ENCODE results near the gene AKAP13.
"Not testable (repeated sequence)": the region's sequence is repeated elsewhere in the genome, so short reads cannot be mapped to it uniquely, and the experiment has no call there.

Gene AKAP13

DNA sequence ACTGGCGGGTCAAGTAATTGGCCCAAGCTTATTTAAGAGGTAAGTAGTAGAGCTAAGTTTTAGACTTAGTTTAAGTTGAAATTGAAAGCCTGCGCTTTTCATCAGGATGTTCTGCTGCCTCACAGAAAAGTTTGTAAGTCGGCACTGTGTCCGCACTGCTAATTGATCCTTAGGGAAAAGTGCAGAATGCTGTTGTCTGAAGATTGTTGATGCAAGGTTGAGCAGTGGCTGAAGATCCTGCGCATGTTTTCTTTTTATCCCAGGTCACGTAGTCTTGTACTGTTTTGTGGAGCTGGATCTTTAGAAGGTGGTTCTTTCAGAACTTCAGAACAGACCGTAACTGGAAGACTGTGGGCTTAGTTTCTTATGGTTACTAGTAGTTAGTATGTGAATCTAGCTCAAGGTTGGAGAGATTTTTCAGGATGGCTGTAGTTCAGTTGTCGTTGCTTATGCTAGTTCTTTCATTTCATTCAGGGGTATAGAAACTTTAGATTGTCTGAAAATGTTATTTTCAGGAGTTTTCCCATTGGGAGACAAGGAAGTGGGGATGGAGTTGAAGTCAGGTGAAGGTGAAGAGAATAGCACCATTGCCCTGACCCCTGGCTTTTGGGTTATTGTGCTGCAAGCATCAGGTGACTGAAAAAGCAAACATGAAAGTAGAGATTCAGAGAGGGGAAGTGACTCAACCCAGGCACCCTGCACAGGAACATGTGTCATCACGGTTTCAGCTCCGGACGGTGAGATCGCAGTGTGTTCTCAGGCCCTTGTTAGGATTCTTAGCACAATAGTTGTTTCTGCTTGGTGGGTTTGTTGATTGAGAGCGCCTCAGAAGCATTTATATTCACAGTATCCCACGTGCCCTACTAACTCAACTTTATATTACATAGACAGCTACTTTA is 32.8 kb downstream of the AKAP13 start:
- no peak for DNase-seq

DNA sequence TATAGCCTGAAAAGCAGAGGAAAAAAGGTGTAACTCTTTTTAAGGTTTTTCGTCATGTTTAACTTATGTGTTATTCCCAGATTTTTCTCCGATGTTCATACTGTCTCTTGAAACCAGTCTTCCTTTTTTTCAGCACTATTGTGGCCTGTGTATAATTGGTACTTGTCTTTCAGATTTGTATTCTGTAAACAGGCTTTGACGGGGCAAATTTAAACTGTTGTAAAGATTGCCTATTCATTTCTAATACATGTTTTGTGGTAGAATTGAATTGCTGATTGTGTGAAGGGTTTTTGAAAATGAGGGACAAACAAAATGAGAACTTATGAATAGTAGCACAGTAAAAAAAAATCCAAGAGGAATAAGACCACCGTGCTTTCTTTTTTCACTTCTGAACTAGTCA is 33.6 kb downstream of the AKAP13 start:
- no peak for DNase-seq

DNA sequence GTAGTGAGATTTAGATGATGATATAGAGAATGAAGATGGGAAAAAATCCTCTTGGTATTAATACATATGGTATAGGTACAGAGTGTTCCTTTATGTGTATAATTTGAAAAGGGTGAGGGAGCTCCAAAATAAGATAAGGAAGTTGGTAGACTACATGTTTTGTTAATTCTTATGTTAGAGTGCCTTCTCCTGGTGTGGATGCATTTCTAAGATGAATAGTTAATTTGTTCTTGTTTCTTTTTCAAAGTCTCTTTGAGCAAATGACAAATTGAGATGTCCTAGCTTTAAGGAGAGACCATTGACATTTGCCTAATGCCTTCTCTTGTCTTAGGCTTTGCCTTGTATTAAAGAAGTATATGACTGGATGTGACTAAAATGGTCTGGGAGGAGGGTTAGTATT is 34.1 kb downstream of the AKAP13 start:
- no peak for DNase-seq

DNA sequence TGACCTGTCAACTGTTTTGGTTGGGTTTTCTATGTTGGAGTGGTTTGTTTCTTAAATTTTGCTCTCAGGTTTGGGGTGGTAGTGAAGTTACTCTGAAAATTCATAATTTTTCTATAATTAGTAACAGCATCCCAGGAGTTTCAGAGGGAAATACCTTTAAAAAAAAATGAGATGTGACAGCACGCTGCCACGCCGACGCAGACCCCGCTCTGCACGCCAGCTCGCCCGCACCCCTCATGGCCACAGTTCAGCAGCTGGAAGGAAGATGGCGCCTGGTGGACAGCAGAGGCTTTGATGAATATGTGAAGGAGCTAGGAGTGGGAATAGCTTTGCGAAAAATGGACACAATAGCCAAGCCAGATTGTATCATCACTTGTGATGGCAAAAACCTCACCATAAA is 34.6 kb downstream of the AKAP13 start:
- DNase-seq, result no peak

DNA sequence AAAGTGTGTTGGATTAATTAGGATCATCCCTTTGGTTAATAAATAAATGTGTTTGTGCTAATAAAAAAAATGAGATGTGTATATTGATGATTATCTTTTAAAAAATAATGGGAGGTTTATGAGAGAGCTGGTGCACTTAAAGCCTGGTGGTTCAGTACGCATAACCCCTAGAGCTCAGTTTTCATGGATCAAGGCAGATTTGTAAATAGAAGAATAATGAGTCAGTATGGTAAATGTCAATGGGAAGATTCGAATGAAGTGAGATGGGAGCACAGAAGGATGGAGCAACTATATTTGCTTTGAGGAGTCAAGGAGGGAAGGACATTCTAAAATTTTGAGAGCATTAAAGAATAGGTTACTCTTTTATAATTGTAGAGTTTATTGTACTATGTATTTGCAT is 35.4 kb downstream of the AKAP13 start:
- no peak for DNase-seq

DNA sequence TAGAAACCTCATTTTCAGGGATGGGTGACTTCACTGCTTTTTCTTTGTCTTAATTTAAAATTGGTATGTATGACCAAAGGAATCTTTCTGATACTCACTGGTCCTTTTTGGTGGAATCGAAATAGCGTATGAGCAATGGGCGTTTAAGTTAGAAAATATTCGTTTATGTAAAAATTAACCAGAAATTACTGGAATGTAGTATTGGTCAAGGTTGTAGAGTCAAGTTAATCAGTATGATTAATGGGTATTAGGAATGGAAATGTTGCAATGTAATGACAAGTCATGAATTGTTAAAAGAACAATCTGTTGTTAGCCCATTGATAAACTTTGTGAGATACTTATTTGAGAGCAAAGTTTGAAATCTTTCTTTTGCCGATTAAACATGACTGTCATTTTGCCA is 36.9 kb downstream of the AKAP13 start:
- DNase-seq, result no peak

DNA sequence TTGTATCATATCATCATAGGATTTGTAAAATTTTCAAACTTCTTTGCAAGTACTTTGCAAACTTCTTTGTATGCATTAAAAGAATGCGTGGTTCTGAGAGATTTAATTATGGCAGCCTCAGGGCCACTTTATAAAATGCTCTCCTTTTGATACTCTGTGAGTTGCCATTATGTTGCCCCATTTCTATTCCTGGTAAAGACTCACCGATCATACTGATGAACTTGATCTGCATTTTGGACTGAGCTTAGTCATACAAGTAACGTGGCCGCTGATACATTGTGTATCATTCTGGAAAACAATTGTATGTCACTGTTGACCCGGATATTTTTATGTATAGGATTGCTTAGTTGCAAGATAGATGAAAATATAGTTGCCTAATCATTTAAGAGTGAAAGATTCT is 38.8 kb downstream of the AKAP13 start:
- DNase-seq, result no peak

DNA sequence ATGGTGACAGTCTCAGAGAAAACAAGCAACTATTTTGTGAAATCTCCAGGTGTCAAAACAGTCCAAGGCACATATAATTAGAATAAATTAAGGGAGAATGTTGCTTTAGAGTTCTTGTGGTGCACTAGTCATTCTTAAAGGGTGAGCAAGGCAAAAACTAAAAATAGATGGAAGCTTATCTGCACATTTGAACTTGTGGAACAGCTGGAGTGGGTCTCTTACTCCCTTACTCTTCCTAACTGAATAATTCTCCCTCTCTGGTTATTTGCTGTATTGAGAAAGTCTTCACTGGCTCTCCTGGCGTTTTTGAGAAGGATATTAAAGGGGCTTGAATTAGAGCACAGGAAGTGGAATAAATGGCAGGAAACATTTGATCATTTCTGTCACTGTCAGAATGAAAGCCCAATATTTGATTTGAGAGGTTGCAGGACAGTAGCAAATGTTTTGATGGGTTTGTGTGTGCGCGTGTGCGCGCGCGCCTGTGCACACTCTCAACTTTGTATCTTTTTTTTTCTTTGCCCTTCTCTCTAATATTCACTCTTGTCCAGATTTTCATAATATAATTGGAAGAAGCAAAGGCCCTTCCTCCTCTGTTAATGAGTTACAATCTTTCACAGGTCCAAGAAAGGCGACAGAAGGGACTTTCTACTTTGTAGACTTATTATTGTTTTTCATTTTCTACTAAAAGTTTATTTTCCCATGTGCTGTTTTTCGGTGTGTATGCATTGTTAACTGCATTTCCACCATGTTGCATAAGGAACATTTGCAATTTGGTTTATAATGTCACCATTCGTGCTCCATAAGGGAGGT is 40.9 kb downstream of the AKAP13 start:
- no peak for DNase-seq

DNA sequence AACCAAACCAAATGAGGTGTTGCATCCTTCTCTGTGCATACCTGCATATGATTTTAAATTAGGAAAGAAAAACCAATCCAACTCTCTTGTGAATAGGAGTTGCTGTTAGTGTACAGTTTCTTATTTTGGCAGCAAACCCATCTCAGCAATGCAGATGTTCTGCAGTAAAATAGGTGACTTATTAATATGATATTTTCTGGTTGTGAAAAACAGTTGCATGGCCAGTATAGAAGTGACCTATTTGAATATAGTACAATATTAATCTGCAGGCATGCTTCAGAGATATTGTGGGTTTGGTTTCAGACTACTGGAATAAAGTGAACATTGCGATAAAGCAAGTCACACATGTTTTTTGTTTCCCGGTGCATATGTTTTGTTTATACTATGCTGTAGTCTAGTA is 42.2 kb downstream of the AKAP13 start:
- no peak for DNase-seq

DNA sequence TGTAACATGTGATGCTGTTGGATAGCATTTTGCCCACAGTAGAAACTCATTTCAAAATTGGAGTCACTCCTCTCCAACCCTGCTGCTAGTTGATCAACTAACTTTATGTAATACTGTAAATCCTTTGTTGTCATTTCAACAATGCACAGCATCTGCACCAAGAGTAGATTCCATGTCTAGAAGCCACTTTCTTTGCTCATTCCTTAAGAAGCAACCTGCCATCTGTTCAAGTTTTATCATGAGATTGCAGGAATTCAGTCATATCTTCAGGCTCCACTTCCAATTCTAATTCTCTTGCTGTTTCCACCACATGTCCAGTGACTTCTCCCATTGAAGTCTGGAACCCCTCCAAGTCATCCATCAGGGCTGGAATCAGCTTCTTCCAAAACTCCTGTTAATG is 42.9 kb downstream of the AKAP13 start:
- DNase-seq, result no peak

DNA sequence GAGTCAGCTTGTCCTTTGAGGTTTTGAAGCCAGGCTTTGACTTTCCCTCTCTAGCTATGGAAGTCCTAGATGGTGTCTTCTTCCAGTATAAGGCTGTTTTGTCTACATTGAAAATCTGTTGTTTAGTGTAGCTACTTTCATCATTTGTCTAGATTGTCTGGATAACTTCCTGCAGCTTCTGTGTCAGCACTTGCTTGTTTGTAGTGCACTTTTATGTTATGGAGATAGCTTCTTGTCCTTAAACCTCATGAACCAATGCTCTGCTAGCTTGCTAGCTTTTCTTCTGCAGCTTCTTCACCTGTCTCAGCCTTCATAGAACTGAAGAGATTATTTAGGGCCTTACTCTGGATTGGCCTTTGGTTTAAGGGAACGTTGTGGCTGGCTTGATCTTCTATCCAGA is 43.8 kb downstream of the AKAP13 start:
- no peak for DNase-seq

DNA sequence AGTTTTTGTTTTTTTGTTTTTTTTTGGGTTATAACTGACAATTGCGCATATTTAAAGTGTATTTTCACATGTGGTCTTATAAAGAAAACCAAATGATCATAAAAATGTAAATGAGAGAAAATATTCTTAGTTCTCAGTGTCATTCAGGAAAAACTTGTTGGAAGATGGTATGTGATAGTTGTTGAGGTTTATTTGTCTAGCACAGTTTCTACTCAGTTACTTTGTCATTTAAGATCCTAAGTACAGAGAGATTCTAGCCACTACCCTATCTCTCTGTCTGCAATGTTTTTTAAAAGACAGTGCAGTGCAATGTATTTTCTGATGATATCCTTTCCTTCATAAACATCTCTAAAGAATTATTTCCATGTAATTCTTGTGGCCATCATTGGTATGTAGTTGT is 46.1 kb downstream of the AKAP13 start:
- DNase-seq, result no peak

DNA sequence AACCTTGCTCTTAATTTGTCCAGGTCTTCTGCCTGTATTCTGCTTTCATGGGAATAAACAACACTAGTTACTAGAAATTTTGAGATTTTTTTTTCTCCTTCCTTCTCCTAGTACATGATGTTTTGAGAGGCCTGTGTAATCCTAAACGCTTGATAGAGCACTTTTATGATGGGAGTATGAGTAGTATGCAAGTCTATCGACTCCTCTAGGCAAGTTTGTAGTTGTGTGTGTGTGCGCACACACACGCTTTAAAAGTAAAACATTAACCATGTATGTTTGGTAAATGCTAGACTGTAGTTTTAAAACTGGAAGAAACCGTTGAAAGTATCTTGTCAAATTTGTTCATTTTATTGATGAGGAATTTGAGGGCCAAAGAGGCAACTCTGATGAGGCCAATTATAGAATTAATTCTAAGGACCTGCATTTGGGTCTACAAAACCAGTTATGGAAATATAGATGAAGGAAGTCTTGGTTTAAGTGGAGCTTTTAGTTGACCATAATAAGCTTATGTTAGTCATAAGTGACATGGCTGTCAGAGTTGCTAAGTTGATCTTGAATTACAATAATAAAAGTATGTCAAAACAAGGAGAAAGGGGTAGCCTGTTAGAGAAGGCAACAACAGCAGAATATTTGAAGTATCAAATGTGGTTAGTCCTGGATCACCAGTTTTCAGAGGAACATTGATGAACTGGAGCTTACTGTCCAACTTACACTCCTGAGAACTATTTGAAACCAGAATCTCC is 47.1 kb downstream of the AKAP13 start:
- no peak for DNase-seq

DNA sequence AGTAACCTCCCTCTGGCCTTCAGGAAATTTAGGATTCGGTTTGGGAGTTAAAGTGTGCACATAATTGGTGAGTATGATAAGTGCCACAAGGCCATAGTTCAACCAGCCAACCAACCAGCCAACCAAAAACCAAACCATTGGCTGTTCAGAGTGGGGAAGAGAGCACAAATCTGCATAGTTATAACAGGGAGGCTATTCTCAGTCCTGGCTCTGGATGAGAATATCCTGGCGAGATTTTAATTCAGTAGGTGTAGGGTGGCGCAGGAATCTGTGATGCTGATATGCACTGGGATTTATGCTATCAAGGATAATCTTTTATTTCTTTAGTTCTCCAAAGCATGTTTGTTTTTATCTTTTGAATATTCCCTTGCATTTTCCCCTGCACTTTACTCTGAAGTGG is 49.1 kb downstream of the AKAP13 start:
- DNase-seq, result no peak

DNA sequence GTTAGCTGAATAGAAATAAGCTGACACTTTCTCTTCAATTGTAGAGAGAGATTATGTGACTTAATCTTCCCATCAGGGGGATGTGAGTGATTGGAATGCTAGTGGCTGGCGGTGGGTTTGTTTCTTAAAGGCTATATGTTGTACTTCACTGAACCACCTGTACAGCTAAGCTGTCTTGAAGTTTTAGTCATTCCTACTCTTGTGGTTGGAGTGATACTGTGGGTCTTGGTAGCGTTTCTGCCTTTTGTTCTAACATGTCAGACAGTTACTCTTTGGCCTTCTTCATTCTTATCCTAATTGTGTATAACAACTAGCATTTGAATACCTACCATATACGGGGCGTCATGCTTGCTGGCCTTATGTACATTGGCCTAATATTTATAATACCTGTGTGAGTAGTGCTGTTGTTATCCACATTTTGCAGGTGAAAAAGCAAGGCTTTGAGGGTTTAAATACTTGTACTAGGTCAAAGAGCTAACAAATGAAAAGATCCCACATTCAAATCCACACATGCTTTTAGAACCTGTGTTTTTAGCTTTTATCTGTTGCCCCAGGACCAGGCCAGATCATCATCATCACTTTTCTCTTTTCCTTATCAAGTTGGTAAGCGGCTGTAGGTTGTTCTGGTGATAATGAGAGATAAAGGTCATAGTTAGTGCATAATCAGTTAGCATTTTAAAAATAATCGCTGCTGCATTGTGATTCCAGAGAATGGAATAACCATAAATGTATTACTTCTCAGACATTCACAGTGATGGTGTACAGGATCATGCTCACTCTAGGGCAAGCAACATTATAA is 50.2 kb downstream of the AKAP13 start:
- no peak for DNase-seq

DNA sequence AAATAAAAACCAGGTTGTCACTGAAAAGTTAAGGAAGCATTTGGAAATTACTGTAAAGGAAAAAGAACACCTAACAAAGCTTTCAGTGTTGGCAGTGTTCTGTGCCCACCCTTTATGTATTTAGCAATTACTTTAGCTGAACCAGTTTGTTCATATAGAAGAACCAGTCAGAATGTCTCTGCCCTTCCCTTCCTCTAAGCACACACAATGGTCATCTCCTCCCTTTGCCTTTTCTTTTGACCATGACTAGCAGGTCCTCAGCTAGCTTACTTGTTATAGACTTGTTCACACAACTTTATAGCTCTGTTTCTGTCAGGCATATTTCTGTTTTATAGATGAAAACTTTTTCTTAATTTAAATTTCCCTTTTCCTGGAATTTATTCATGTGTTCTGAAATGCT is 59.6 kb downstream of the AKAP13 start:
- no peak for DNase-seq

DNA sequence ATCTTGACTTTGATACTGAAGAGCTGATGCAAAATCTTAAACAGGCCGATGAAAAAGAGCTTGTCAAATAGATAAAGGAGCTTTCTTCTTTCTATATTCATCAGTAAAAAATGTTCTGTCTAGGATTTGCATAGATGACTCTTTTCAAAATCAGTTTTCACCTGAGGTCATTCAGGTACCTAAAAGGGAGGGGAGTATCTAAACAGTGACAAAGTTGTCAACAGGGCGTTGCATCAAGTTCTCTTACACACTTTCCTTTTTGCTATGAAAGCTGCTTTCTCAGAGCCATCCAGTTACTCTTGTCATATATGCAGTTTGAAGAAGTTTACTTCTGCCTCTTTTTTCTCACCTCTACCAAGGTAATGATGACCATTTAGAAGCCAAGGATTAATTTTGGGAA is 60.0 kb downstream of the AKAP13 start:
- DNase-seq, result no peak

DNA sequence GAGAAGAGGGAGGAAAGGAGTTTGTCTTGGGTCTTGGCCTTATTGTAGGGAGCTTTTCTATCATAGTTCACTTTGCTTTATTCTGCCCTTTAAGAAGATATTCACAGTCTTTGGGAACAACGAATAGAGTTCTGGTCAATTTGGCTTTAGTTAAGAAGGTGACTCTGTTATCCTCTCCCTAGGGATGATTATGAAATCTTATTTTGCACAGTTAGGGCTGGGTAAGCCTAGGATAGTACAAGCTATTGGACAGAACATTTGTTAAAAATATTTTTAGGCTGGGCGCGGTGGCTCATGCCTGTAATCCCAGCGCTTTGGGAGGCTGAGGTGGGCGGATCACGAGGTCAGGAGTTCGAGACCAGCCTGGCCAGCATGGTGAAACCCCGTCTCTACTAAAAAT is 61.5 kb downstream of the AKAP13 start:
- not testable (repeated sequence) for DNase-seq

DNA sequence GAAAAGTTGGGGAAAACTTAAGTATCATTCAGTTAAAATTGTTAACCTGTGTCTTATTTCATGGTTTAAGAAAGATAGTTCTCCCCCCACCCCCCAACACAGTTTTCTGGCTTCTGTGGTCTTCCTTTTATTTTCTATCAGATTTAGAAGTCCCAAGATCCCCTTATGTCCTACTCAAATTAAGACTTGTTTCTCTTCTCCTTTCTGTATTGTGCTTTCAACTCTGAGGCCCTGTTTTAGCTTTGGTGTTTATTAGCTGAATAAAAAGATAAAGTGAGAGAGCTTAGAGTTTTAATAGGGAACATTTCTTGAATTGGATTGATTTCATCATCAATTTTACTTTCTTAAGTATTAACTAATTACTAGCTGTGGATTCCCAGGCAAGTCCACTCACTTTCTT is 62.6 kb downstream of the AKAP13 start:
- no peak for DNase-seq

DNA sequence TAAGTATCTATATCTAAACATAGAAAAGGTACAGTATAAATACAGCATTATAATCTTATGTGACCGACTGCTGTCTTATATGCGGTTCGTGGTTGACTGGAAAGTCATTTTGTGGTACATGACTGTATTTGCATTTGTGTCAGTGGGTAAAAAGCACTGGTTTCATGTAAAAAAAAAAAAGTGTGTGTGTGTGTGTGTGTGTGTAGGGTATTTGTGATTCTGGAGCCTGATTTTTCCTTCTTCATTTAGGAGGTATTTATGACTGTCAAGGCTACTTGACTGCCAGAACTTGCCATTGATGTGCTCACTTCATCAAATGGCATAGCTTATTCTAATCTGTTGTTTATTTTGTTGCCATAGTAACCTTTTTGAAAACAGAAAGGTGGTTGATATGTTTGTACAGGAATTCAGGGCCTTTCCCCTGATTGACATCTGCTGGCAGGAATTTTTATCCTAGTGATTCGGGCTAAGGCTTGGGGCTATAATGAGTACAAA is 63.2 kb downstream of the AKAP13 start:
- DNase-seq, result no peak

DNA sequence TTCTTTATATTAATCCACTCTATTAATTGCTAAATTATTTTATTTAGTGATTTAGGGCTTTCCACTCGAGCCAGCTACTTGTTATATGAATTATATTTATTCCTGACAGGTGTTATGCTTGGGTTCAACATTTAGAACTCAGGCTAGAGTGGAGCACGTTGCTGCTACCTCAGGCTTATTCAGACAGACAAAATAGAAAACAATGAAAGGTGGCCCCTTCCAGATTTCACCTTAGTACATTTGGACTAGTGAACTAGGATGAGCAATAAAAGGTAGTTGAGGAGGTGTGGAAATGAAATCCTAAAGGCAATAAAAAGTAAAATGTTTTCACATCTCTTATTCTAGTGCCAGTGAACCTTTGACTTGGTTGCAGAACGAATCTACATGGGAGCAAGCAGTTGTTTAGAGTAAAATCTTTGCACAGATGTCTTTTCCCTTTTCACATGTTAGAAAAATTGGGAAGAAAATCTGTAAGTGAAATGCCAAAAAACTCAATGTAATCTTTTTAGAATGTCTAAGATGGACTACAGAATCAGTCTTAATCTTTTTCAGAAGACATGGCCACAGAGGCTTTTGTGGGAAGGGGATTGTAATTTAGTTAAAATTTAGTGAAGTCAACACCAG is 63.8 kb downstream of the AKAP13 start:
- no peak for DNase-seq

DNA sequence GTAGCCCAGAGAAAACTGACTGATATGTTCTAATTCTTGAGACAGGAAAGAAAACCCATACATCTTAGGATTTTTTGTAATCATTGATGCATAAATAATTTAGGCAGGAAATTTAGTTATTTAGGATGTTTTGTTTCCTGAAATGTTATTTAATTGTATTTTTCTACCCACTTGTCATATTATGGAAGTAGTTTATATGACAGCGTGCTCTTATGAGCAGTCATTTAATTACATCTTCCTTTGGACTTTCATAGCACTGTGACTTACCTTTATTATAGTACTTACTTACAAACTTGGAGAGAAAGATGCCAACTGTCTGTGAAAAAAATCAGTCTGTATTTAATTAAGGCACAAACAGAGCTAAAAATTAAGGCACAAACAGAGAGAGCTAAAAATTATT is 65.0 kb downstream of the AKAP13 start:
- no peak for DNase-seq

All from NCI-H1092 treated with DMSO at 0.1 percent for 48 hours (cell line).